ENCODE data around the gene PCP4L1.

GRCh38 chr1:161242313-161242712 lies 16.2 kb upstream of the PCP4L1 start:
- TF ChIP-seq CTCF (conservative IDR thresholded peaks at IDR 0.05 in 1 of 2, IDR thresholded peaks at IDR 0.05 in 1 of 2; ENCODE audit: extremely low read depth in 1 of 2, insufficient read depth in 1 of 2, low read depth in 1 of 2, low read length in 2 of 2) (no peak), EZH2 (IDR thresholded peaks at IDR 0.05; ENCODE audit: borderline replicate concordance, low read length) (no peak)
